SK-N-MC (cell line): ENCODE measurements around the gene TSPAN3.

ENCODE experiments used
- EZH2 ChIP-seq: fragments of 200-600 bp; sonication (generic); IDR thresholded peaks from one replicate; pipeline ENCODE4 v1.6.1; 2017; ENCODE audit warnings: antibody characterized with exemption
- FOXP2 ChIP-seq: optimal IDR thresholded peaks from 2 replicates; pipeline ENCODE3; 2011; ENCODE audit warnings: mild to moderate bottlenecking, moderate library complexity; ENCODE audit not compliant: insufficient read depth; ENCODE audit errors: extremely low read length, control extremely low read depth
- POLR2AphosphoS5 ChIP-seq: IDR thresholded peaks from 2 replicates; pipeline ENCODE4 v1.6.1; 2012; ENCODE audit warnings: mild to moderate bottlenecking, low read depth, low read length, borderline replicate concordance

DNA sequence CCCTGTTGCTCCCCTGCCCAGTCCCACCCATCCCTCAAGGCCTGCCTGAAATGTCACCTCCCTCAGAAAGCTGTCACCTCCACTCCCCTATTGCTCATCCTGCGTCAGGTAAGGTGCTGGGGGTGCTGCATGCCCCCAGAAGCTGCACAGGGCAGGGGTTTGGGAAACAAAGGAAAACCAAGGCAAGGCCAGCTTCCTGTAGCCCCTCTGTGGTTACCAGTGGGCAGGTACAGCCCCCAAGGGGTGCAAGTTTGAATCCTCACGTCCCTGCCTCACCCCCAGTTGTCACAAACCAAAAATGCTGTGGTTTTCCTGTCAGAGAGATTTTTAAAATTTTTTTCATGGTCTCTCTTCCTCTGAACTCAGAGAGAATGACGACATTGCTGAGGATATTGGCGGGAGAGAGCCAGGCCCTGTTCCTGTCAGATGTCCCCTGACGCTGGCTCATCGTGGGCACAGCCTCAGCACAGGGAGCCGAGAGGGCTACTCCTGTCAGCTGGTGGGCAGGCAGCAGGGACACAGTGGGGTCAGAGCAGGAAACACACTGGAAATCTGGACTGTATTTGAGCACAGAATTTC lies 49.0 kb downstream of the TSPAN3 start:
- TF ChIP-seq FOXP2: no peak
- no peak for TF ChIP-seq EZH2
- TF ChIP-seq POLR2AphosphoS5: no peak
